ENCODE measurements around the gene TMPRSS9. TPM values are rescaled to one million over a fixed set of nuclear protein-coding genes. Genes with fewer than 3 reads are reported as not detected.

TMPRSS9 gene
- total and polyA plus RNA-seq, 4 donors: 0.05 to 0.37 (median 0.09) TPM; not detected in 1

GRCh38 chr19:2324220-2324948 lies 35.7 kb upstream of the TMPRSS9 start:
- H3K9me3 ChIP-seq (ENCODE audit: control insufficient read depth in 4 of 4, insufficient read depth in 3 of 4, low read length in 3 of 4): no peaks in the 10 kb centered on the region
- WGBS, 2 donors: 88 to 91% methylated on average over 34 of the region's 34 CpGs
- no peak overlapping the region for H3K9ac ChIP-seq (ENCODE audit: insufficient read depth in 1 of 2, low read length in 2 of 2)
- no peak overlapping the region for H3K4me3 ChIP-seq
- peaks cover 0 to 17% (median 8%) of the 10 kb centered on the region in 5 donors for H3K4me1 ChIP-seq (ENCODE audit: control insufficient read depth in 5 of 5, insufficient read depth in 5 of 5, low read length in 5 of 5)
- TF ChIP-seq CTCF (IDR thresholded peaks at IDR 0.05; ENCODE audit: control extremely low read depth, extremely low read depth): no peak
- ATAC-seq (ENCODE audit: insufficient read depth, low FRiP score): no peak
- H3K27me3 ChIP-seq (ENCODE audit: control insufficient read depth in 3 of 3, insufficient read depth in 3 of 3, low read length in 2 of 3): no peaks in the 10 kb centered on the region
- DNase-seq: no peak
- H3K36me3 ChIP-seq (ENCODE audit: control insufficient read depth in 4 of 4, insufficient read depth in 4 of 4, low read length in 4 of 4): peaks cover 0 to 32% (median 5%) of the 10 kb centered on the region in 4 donors
- no peak overlapping the region for H3K27ac ChIP-seq (ENCODE audit: low read depth in 1 of 2, low read length in 1 of 2)

GRCh38 chr19:2325281-2326046 lies 34.6 kb upstream of the TMPRSS9 start:
- no peaks in the 10 kb centered on the region for H3K9me3 ChIP-seq (ENCODE audit: control insufficient read depth in 4 of 4, insufficient read depth in 3 of 4, low read length in 3 of 4)
- H3K27me3 ChIP-seq (ENCODE audit: control insufficient read depth in 3 of 3, insufficient read depth in 3 of 3, low read length in 2 of 3): no peaks in the 10 kb centered on the region
- H3K4me1 ChIP-seq (ENCODE audit: control insufficient read depth in 5 of 5, insufficient read depth in 5 of 5, low read length in 5 of 5): peaks cover 0 to 26% (median 8%) of the 10 kb centered on the region in 5 donors
- 41 to 64% methylated on average over 29 of the region's 29 CpGs for WGBS, 2 donors
- no peak for DNase-seq
- H3K4me3 ChIP-seq: no peak overlapping the region
- TF ChIP-seq CTCF (IDR thresholded peaks at IDR 0.05; ENCODE audit: control extremely low read depth, extremely low read depth): no peak
- ATAC-seq (ENCODE audit: insufficient read depth, low FRiP score): no peak
- H3K36me3 ChIP-seq (ENCODE audit: control insufficient read depth in 4 of 4, insufficient read depth in 4 of 4, low read length in 4 of 4): peaks cover 0 to 32% (median 5%) of the 10 kb centered on the region in 4 donors
- no peak overlapping the region for H3K9ac ChIP-seq (ENCODE audit: insufficient read depth in 1 of 2, low read length in 2 of 2)
- H3K27ac ChIP-seq (ENCODE audit: low read depth in 1 of 2, low read length in 1 of 2): no peak overlapping the region

- H3K9ac ChIP-seq (ENCODE audit: insufficient read depth in 1 of 2, low read length in 2 of 2): no peak overlapping the region
- H3K9me3 ChIP-seq (ENCODE audit: control insufficient read depth in 4 of 4, insufficient read depth in 3 of 4, low read length in 3 of 4): no peaks in the 10 kb centered on the region
- TF ChIP-seq CTCF (IDR thresholded peaks at IDR 0.05; ENCODE audit: control extremely low read depth, extremely low read depth): no peak
- WGBS, 2 donors: 89 to 91% methylated on average over 16 of the region's 16 CpGs
- H3K36me3 ChIP-seq (ENCODE audit: control insufficient read depth in 4 of 4, insufficient read depth in 4 of 4, low read length in 4 of 4): peaks cover 0 to 24% (median 5%) of the 10 kb centered on the region in 4 donors
- H3K4me1 ChIP-seq (ENCODE audit: control insufficient read depth in 5 of 5, insufficient read depth in 5 of 5, low read length in 5 of 5): peaks cover 0 to 33% (median 14%) of the 10 kb centered on the region in 5 donors
- H3K27ac ChIP-seq (ENCODE audit: low read depth in 1 of 2, low read length in 1 of 2): no peak overlapping the region
- H3K27me3 ChIP-seq (ENCODE audit: control insufficient read depth in 3 of 3, insufficient read depth in 3 of 3, low read length in 2 of 3): no peaks in the 10 kb centered on the region
- H3K4me3 ChIP-seq: no peak overlapping the region
- ATAC-seq (ENCODE audit: insufficient read depth, low FRiP score): no peak
- DNase-seq: no peak
These were observed 33.2 kb upstream of the TMPRSS9 start for GRCh38 chr19:2326699-2327360.
